ENCODE results near the gene ZPR1. TPM values are rescaled to one million over a fixed set of nuclear protein-coding genes. Genes with fewer than 3 reads are reported as not detected.

Gene ZPR1
- total RNA-seq, 4 donors from 2014 or later = 4.1 to 43.1 (median 22.3) TPM

DNA sequence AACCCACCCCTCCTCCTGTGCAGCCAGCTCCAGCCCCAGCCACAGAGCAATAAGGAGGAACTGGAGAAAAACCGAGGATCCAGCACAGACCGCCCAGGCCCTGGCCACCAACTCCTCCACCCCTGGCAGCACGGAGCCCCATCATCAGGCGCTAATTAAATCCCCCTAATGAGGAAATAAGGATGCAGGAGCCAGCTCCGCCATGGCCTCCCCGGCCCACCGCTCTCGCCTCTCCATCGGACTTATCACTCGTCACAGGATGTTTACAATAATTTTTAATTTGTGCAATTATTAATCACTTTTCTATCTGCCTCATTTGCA lies 57.6 kb downstream of the ZPR1 start:
- intact Hi-C loops (cut with DNase I; ENCODE audit: low total_unique reads) = no loop called here
- DNase-seq = no peak
- Histone ChIP-seq H3K4me1 (no peaks in the 10 kb centered on the region), H3K27ac (no peak overlapping the region), H3K4me3 (no peak overlapping the region), H3K36me3 (no peaks in the 10 kb centered on the region), H3K9me3 (no peaks in the 10 kb centered on the region), H3K27me3 (no peaks in the 10 kb centered on the region)
- TF ChIP-seq POLR2A (IDR thresholded peaks at IDR 0.05) = no peak
- TF ChIP-seq, protein P1, sequence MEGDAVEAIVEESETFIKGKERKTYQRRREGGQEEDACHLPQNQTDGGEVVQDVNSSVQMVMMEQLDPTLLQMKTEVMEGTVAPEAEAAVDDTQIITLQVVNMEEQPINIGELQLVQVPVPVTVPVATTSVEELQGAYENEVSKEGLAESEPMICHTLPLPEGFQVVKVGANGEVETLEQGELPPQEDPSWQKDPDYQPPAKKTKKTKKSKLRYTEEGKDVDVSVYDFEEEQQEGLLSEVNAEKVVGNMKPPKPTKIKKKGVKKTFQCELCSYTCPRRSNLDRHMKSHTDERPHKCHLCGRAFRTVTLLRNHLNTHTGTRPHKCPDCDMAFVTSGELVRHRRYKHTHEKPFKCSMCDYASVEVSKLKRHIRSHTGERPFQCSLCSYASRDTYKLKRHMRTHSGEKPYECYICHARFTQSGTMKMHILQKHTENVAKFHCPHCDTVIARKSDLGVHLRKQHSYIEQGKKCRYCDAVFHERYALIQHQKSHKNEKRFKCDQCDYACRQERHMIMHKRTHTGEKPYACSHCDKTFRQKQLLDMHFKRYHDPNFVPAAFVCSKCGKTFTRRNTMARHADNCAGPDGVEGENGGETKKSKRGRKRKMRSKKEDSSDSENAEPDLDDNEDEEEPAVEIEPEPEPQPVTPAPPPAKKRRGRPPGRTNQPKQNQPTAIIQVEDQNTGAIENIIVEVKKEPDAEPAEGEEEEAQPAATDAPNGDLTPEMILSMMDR (IDR thresholded peaks at IDR 0.05) = no peak

DNA sequence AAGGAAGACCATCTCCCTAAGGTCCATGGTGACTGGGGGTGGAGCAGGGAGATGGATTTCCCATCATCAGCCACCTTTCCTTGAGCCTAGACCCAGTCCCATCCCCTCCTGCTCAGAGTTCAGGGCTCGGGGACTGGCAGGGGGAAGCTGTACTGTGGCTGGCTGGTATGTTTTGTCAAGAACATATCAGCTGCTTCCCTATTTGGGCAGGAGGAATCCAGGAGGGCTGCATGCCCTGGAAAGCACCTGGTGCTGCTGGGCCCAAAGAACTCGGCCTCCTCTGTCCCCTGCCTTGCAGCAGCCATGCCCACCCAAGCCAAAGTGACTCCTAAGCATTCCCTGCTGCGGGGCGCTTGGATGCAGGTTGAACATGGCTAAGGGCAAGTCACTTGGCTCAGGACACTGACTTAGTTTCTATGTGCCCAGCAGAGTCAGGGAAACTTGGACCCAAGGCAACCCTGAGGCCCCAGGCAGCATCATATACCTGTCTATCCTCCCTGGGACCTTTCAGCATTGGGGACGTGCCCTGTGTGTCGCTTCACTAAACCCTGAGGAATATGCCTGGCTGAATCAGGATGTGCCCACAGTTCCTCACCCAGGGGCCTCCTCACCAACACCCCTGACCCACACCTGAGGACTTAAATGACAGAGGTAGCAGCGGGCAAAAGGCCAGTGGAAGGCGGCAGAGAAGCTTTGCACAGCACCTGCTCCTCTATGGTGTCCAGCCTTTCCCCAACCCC lies 58.2 kb downstream of the ZPR1 start:
- no peaks in the 10 kb centered on the region for H3K36me3 ChIP-seq
- intact Hi-C loops (cut with DNase I; ENCODE audit: low total_unique reads) = no loop called here
- H3K27me3 ChIP-seq = no peaks in the 10 kb centered on the region
- H3K4me3 ChIP-seq = no peak overlapping the region
- no peaks in the 10 kb centered on the region for H3K4me1 ChIP-seq
- no peak overlapping the region for H3K27ac ChIP-seq
- no peak for DNase-seq
- no peak for TF ChIP-seq POLR2A (IDR thresholded peaks at IDR 0.05)
- TF ChIP-seq, protein P1 (IDR thresholded peaks at IDR 0.05) = no peak
- no peaks in the 10 kb centered on the region for H3K9me3 ChIP-seq

DNA sequence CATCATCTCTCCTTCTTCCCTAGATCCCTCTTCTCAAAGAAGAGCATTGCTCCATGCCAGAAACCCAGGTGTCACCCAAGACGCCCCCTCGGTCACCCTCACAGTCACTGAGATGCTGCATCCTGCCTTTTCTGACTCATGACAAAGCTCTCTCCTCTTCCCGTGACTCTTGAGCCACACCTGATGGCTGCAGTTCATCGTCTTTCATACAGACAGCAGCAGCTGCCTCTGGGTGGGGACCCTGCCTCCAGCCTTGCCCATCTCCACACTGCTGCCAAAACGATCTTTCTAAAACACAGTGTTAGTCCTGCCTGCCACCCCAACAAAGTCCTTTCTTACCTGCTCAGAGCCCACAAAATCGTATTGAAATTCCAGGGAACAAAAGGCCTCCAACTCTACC lies 59.8 kb downstream of the ZPR1 start:
- H3K4me3 ChIP-seq = no peak overlapping the region
- no peaks in the 10 kb centered on the region for H3K27me3 ChIP-seq
- no peaks in the 10 kb centered on the region for H3K36me3 ChIP-seq
- H3K9me3 ChIP-seq = no peaks in the 10 kb centered on the region
- no peaks in the 10 kb centered on the region for H3K4me1 ChIP-seq
- TF ChIP-seq, protein P1 (IDR thresholded peaks at IDR 0.05) = no peak
- no peak for TF ChIP-seq POLR2A (IDR thresholded peaks at IDR 0.05)
- intact Hi-C loops (cut with DNase I; ENCODE audit: low total_unique reads) = no loop called here
- no peak for DNase-seq
- H3K27ac ChIP-seq = no peak overlapping the region

DNA sequence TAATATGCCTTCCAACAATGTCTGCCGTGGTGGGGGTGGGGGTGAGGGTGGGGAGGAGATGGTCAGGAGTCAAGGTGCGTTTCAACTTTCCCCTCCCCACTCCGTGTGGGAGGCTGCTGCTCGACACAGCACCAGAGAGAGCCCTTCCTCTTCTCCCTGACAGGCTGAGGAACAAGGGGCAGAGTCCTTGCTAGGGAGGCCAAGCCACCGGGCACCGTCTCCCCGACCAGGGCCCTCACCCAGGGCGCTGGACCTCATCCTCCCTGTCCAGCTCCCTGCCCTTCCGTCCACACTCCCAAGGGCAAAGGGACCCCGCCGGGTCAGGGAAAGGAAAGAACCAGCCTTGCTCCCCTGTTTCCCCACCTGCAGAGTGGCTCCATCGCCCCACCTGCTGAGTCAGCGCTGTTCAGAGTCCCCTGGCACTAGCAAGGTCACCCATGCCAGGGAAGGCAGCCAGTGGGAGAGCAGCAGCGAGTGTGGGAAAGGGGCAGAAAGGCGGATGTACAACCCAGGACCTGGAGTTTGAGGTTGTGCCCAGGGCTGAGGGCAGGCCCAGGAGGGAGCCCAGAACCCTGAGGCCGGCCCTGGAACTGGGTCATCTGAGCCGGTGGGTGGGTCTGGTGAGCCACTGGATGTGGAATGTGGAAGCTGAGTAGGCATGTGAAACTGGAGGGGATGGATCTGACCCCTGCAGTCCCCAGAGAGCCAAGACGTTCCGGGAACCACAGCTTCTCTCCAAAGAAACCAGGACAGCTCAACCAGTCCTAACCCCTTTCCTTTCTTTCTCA lies 62.2 kb downstream of the ZPR1 start:
- H3K4me1 ChIP-seq = no peaks in the 10 kb centered on the region
- H3K9me3 ChIP-seq = no peaks in the 10 kb centered on the region
- TF ChIP-seq, protein P1 (IDR thresholded peaks at IDR 0.05) = no peak
- TF ChIP-seq POLR2A (IDR thresholded peaks at IDR 0.05) = no peak
- no peak overlapping the region for H3K27ac ChIP-seq
- no peak overlapping the region for H3K4me3 ChIP-seq
- intact Hi-C loops (cut with DNase I; ENCODE audit: low total_unique reads) = no loop called here
- H3K36me3 ChIP-seq = no peaks in the 10 kb centered on the region
- peak in 1 of 2 donors; percentile 20 for DNase-seq
- H3K27me3 ChIP-seq = no peaks in the 10 kb centered on the region

DNA sequence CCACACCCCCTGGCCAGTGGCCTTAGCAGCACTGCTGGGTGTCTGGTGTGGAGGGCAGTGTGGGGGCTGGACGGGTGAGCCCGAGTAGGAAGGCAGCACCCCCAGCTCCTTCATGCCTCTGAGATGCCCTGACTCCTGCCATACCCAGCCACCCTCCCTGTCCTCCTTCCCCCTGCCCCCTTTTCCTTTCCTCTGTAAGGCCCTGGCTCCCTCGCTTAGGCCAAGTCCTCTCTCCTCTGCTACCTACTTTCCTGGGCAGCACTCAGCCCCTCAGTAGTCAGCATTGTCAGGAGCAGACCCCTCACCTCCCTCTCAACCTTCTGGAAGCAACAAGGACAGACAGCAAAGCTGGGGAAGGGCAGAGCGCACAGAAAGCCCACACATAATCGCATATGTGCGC lies 63.0 kb downstream of the ZPR1 start:
- Histone ChIP-seq H3K27me3 (no peaks in the 10 kb centered on the region), H3K36me3 (no peaks in the 10 kb centered on the region), H3K9me3 (no peaks in the 10 kb centered on the region), H3K4me1 (no peaks in the 10 kb centered on the region), H3K27ac (no peak overlapping the region), H3K4me3 (no peak overlapping the region)
- TF ChIP-seq, protein P1 (IDR thresholded peaks at IDR 0.05) = no peak
- TF ChIP-seq POLR2A (IDR thresholded peaks at IDR 0.05) = no peak
- intact Hi-C loops (cut with DNase I; ENCODE audit: low total_unique reads) = no loop called here
- DNase-seq = no peak
